Upper lobe of left lung (tissue), 6 donors: ENCODE results near the gene DPH5. TPM values are rescaled to one million over a fixed set of nuclear protein-coding genes. Genes with fewer than 3 reads are reported as not detected.
A peak's percentile ranks its signal among the peaks of the same experiment; 100 is the strongest.

Experiments used
- ATAC-seq, 2 donors: fragments of 200-7000 bp; cut with Tn5 transposase; one replicate each; pipeline ENCODE4 v1.9.1; 2022; ENCODE audit warnings: mild to moderate bottlenecking in 2 of 2, moderate library complexity in 2 of 2; ENCODE audit not compliant: low FRiP score in 2 of 2
- DNase-seq, 2 donors: peaks; one replicate each; pipeline ENCODE4 v3.0.0-alpha.2; 2019 to 2020
- H3K27ac ChIP-seq, 4 donors: fragments of 200-600 bp; sonication (generic); one replicate each; pipeline ENCODE4 v1.5.1; 2016 to 2019
- H3K27me3 ChIP-seq, 4 donors: fragments of 200-600 bp; sonication (generic); one replicate each; pipeline ENCODE4 v1.5.1; 2017 to 2019
- H3K36me3 ChIP-seq, 4 donors: fragments of 200-600 bp; sonication (generic); one replicate each; pipeline ENCODE4 v1.5.1; 2016 to 2019
- H3K4me1 ChIP-seq, 4 donors: fragments of 200-600 bp; sonication (generic); one replicate each; pipeline ENCODE4 v1.5.1; 2018 to 2019
- H3K4me3 ChIP-seq, 4 donors: fragments of 200-600 bp; sonication (generic); one replicate each; pipeline ENCODE4 v1.5.1; 2017 to 2019; ENCODE audit warnings: mild to moderate bottlenecking in 2 of 4, moderate library complexity in 1 of 4
- H3K9me3 ChIP-seq, 4 donors: fragments of 200-600 bp; sonication (generic); one replicate each; pipeline ENCODE4 v1.5.1; 2018 to 2019
- EP300 ChIP-seq, 4 donors: sonication (generic); formaldehyde crosslinking; IDR thresholded peaks; one replicate each; pipeline ENCODE4 v1.5.1; 2017; ENCODE audit warnings: antibody characterized with exemption in 4 of 4, control low read depth in 2 of 4
- POLR2A ChIP-seq, 4 donors: fragments of 450-650 bp; IDR thresholded peaks; one replicate each; pipeline ENCODE4 v1.5.1; 2016 to 2017; ENCODE audit warnings: antibody characterized with exemption in 4 of 4, mild to moderate bottlenecking in 2 of 4
- POLR2AphosphoS5 ChIP-seq, 2 donors: sonication (generic); formaldehyde crosslinking; IDR thresholded peaks; one replicate each; pipeline ENCODE4 v1.5.1; 2017; ENCODE audit warnings: antibody characterized with exemption in 2 of 2
- WGBS, 2 donors: methylation state at CpG; one replicate each; pipeline ENCODE4 v1.1.5; 2017 to 2018; 5-methylcytosine and 5-hydroxymethylcytosine counted together
- total RNA-seq, 6 donors: library from RNA; depleted of rRNA in 4 of 6; stranded (reverse); fragments of >200 nt in 4 of 6; gene quantifications; one replicate each; pipeline versions ENCODE4 v1.1.0 to v1.2.1, GENCODE V29; 2016 to 2021
- TF ChIP-seq, protein P1 (sequence below), 6 experiments: fragments of 450-650 bp in 4 of 6; fragments of 200-600 bp in 2 of 6; sonication (generic) in 2 of 6; IDR thresholded peaks; one replicate each; pipeline ENCODE4 v1.5.1; 2016 to 2019; ENCODE audit warnings: antibody characterized with exemption in 6 of 6
- donor health status: DM: no; HTN: no; CAD: no; lungs with moderate emphysema.
- donor health status: DM: no; HTN: yes; CAD: no; lungs with severe emphysema.

Gene DPH5
- total RNA-seq, 6 donors from 2014 or later, result 14.8 to 25.2 (median 21.5) TPM

DNA sequence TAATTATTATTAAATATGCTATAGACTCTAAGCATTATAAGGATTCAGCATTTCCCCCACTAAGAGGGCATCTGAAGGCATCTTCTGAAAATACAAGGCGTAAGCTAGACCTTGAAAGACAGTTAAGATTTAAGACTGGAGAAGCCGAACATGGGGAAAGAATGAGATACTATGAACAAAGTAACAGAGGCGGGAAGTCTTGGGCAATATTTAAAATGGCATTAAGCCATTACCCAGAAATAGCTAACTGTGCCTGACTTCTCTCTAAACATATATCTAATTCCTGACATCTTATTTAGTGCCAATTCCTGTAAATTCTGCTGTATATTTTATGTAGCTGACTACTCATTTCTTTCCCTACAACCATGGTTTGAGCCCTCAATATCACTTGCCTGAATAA is 20.9 kb downstream of the DPH5 start:
- H3K4me1 ChIP-seq, result peaks cover 28 to 37% (median 35%) of the 10 kb centered on the region in 4 donors
- no peaks in the 10 kb centered on the region for H3K27me3 ChIP-seq
- peak overlapping the region; percentile 39 to 76 (median 46) for H3K27ac ChIP-seq
- peak in 1 of 2 donors; percentile 47 for ATAC-seq
- H3K9me3 ChIP-seq, result no peaks in the 10 kb centered on the region
- H3K36me3 ChIP-seq, result no peaks in the 10 kb centered on the region
- DNase-seq, result no peak
- no peak overlapping the region for H3K4me3 ChIP-seq
- TF ChIP-seq, protein P1, sequence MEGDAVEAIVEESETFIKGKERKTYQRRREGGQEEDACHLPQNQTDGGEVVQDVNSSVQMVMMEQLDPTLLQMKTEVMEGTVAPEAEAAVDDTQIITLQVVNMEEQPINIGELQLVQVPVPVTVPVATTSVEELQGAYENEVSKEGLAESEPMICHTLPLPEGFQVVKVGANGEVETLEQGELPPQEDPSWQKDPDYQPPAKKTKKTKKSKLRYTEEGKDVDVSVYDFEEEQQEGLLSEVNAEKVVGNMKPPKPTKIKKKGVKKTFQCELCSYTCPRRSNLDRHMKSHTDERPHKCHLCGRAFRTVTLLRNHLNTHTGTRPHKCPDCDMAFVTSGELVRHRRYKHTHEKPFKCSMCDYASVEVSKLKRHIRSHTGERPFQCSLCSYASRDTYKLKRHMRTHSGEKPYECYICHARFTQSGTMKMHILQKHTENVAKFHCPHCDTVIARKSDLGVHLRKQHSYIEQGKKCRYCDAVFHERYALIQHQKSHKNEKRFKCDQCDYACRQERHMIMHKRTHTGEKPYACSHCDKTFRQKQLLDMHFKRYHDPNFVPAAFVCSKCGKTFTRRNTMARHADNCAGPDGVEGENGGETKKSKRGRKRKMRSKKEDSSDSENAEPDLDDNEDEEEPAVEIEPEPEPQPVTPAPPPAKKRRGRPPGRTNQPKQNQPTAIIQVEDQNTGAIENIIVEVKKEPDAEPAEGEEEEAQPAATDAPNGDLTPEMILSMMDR (IDR thresholded peaks at IDR 0.05), result no peak
- TF ChIP-seq POLR2A (IDR thresholded peaks at IDR 0.05) (no peak), POLR2AphosphoS5 (IDR thresholded peaks at IDR 0.05) (peak in 1 of 2 donors; percentile 23), EP300 (IDR thresholded peaks at IDR 0.05) (no peak)
- 44 to 51% methylated on average over 3 of the region's 3 CpGs for WGBS, 2 donors

DNA sequence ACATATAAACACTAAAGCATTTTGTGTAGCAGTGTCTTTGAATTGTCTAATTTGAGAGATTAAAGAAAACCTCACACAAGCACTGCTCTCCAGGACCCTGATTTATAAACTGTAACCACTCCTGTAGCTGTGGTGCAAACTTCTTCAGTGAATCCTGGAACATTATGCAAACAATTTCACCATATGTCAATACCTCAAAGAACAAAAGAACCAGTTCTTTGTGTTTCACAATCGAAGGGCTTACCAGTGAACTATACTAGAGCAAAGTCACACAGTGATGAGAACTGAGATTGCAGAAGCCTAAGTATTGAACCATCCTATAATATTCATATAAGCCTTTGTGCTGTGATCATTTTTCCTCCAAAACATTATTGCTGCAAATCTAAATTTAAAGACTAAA is 21.5 kb downstream of the DPH5 start:
- H3K4me3 ChIP-seq, result no peak overlapping the region
- no peaks in the 10 kb centered on the region for H3K36me3 ChIP-seq
- H3K27ac ChIP-seq, result peak overlapping the region; percentile 44 to 76 (median 48)
- WGBS, 2 donors, result 15 to 23% methylated on average over 1 of the region's 1 CpG
- peaks cover 28 to 37% (median 35%) of the 10 kb centered on the region in 4 donors for H3K4me1 ChIP-seq
- H3K9me3 ChIP-seq, result no peaks in the 10 kb centered on the region
- no peak for DNase-seq
- peak; percentile 66 to 79 for ATAC-seq
- H3K27me3 ChIP-seq, result no peaks in the 10 kb centered on the region
- TF ChIP-seq EP300 (IDR thresholded peaks at IDR 0.05), result peak in 1 of 4 donors; percentile 73
- TF ChIP-seq POLR2AphosphoS5 (IDR thresholded peaks at IDR 0.05), result peak in 1 of 2 donors; percentile 39
- TF ChIP-seq, protein P1 (IDR thresholded peaks at IDR 0.05), result no peak

DNA sequence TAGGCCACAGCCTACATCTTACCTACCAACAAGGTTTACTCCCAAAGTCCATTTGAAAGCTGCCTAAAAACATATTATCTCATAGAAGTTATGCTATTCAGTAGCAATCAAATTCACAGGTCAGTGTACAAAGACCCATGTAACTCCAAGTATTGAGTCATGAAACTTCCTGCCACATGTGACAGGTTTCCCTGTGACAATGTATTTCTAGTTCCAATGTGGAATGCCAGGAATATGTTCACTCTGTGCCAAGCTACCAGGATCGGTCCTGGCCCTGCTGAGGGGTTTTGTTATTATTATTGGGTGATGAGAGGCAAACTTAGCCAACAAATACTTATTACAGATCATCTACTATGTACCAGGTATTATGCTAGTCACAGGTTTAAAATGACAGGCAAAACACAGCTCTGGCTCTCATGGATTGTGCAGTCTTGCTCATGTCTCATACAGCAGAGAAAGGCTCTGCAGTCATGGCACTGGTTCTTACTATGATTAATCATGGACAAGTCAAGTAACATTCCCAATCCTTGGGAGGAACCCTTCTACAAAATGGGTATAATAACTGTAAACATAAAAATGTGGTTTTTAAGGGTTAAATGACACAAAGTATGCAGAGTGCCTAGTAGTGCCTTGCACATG is 22.5 kb downstream of the DPH5 start:
- TF ChIP-seq POLR2A (IDR thresholded peaks at IDR 0.05) (no peak), EP300 (IDR thresholded peaks at IDR 0.05) (no peak), POLR2AphosphoS5 (IDR thresholded peaks at IDR 0.05) (peak in 1 of 2 donors; percentile 17)
- TF ChIP-seq, protein P1 (IDR thresholded peaks at IDR 0.05), result no peak
- WGBS, 2 donors, result 33 to 46% methylated on average over 1 of the region's 1 CpG
- H3K36me3 ChIP-seq, result no peaks in the 10 kb centered on the region
- DNase-seq (no peak), ATAC-seq (no peak)
- no peaks in the 10 kb centered on the region for H3K27me3 ChIP-seq
- H3K9me3 ChIP-seq, result no peaks in the 10 kb centered on the region
- peaks cover 28 to 40% (median 35%) of the 10 kb centered on the region in 4 donors for H3K4me1 ChIP-seq
- no peak overlapping the region for H3K4me3 ChIP-seq
- peak overlapping the region; percentile 0 to 76 (median 50) for H3K27ac ChIP-seq

DNA sequence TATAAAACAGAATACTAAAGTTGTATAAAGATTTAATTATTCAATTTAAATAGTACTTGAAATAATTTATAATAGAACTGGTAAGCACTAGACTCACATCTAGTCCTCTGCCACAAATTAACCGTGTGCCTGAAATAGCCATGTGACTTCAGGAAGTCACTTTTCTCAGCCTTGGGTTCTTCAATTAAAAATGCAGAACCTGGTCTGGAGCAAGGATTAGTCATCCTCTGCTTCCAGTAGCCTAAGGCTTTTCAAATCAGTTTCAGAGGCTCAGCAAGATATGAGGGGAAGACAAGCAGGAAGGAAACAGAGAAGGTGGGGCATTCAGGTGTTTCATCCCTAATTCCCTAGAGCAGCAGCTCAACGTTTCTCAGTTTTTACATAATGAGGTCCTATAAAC is 23.0 kb downstream of the DPH5 start:
- Histone ChIP-seq H3K9me3 (no peaks in the 10 kb centered on the region), H3K36me3 (no peaks in the 10 kb centered on the region), H3K27ac (peak overlapping the region; percentile 0 to 76 (median 52)), H3K4me1 (peaks cover 28 to 40% (median 35%) of the 10 kb centered on the region in 4 donors), H3K4me3 (no peak overlapping the region), H3K27me3 (no peaks in the 10 kb centered on the region)
- WGBS, 2 donors, result 14 to 35% methylated on average over 2 of the region's 2 CpGs
- DNase-seq (no peak), ATAC-seq (peak; percentile 45 to 51)
- no peak for TF ChIP-seq EP300 (IDR thresholded peaks at IDR 0.05)
- TF ChIP-seq POLR2A (IDR thresholded peaks at IDR 0.05), result no peak
- peak in 1 of 2 donors; percentile 4 for TF ChIP-seq POLR2AphosphoS5 (IDR thresholded peaks at IDR 0.05)

DNA sequence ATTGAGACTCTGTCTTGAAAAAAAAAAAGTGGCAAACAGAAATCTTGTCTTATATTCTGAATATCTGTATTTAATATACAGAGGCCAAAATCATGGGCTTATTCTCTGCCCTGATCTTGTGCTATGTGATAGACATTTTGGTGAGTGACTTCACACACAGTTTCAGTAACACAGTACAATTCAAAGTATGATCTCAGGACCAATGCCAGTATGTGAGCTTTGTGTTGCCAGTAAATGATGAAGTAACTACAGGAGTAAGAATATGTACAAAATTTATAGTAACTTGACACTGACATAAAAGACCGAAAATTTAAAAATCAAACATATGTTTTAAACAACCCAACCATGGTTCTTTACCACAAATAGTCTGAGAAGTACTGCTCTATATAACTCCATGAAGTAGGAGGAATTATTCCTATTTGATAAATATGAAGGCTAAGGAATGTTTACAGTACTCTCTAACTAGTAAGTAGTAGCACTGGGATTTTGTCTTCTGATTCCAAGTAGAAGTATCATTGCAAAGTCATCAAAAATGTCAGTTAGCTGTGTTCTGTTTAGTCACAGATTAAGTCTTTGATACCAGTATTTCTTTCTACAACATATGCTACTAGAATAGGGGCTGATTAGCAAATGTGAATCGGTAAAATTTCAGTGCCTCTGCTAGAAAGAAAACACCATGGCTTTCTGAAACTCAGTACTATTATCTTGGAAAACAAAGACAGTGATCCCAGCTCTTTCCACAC is 25.3 kb downstream of the DPH5 start:
- DNase-seq (no peak), ATAC-seq (no peak)
- WGBS, 2 donors, result 85 to 91% methylated on average over 2 of the region's 2 CpGs
- Histone ChIP-seq H3K27ac (no peak overlapping the region), H3K27me3 (no peaks in the 10 kb centered on the region), H3K4me3 (no peak overlapping the region), H3K4me1 (peaks cover 39 to 40% (median 39%) of the 10 kb centered on the region in 4 donors), H3K9me3 (no peaks in the 10 kb centered on the region), H3K36me3 (no peaks in the 10 kb centered on the region)
- TF ChIP-seq POLR2AphosphoS5 (IDR thresholded peaks at IDR 0.05) (no peak), EP300 (IDR thresholded peaks at IDR 0.05) (no peak), POLR2A (IDR thresholded peaks at IDR 0.05) (no peak)
- TF ChIP-seq, protein P1 (IDR thresholded peaks at IDR 0.05), result no peak
